Panc1 (cell line): Measurements from ENCODE around the gene RASGRF2. TPM values are rescaled to one million over a fixed set of nuclear protein-coding genes. Genes with fewer than 3 reads are reported as not detected.

Experiments used
- ATAC-seq: fragments of 200-7000 bp; cut with Tn5 transposase; 2 replicates; pipeline ENCODE4 v1.9.1; 2020; ENCODE audit warnings: mild to moderate bottlenecking, moderate library complexity
- BruUV-seq: library from RNA; stranded (reverse); fragments of 400-500 nt; replicated peaks from 2 replicates; lab custom pipeline; 2021; lab: Mats Ljungman, UMichigan
- CTCF ChIA-PET: fragments of 300-600 bp; sonication (Branson Sonifier 250); formaldehyde crosslinking; loops from one replicate; lab custom pipeline; 2022; ENCODE audit warnings: antibody characterized with exemption; lab: Charles Lee
- POLR2A ChIA-PET: fragments of 300-600 bp; sonication (Branson Sonifier 250); formaldehyde crosslinking; loops from one replicate; lab custom pipeline; 2022; ENCODE audit warnings: antibody characterized with exemption; lab: Charles Lee
- DNase-seq: peaks from one replicate; pipeline ENCODE4 v3.0.0-alpha.2; 2010; ENCODE audit warnings: low read depth, low spot score
- H3K27ac ChIP-seq: 2 replicates; pipeline ENCODE4 v1.5.1; 2011; ENCODE audit warnings: mild to moderate bottlenecking, low read length, inconsistent platforms
- H3K27me3 ChIP-seq: fragments of 200-500 bp; sonication (Bioruptor generic); 2 replicates; pipeline ENCODE4 v1.6.0; 2014; ENCODE audit warnings: low read length, inconsistent platforms; ENCODE audit not compliant: control insufficient read depth, insufficient read depth
- H3K36me3 ChIP-seq: fragments of 200-500 bp; sonication (Bioruptor generic); 2 replicates; pipeline ENCODE4 v1.5.1; 2014; ENCODE audit warnings: inconsistent platforms, mild to moderate bottlenecking, low read length, moderate library complexity; ENCODE audit not compliant: control insufficient read depth, insufficient read depth
- H3K4me1 ChIP-seq: 2 replicates; pipeline ENCODE4 v1.5.1; 2011; ENCODE audit warnings: inconsistent platforms, mild to moderate bottlenecking, low read length, moderate library complexity; ENCODE audit not compliant: control insufficient read depth, insufficient read depth
- H3K4me3 ChIP-seq, 2 experiments: 2 replicates each; pipeline ENCODE4 v1.5.1; 2011 to 2012; ENCODE audit warnings: low read depth in 2 of 2, low read length in 2 of 2, mild to moderate bottlenecking in 2 of 2, inconsistent platforms in 1 of 2, moderate library complexity in 1 of 2
- H3K9me3 ChIP-seq: fragments of 200-500 bp; sonication (Bioruptor generic); 2 replicates; pipeline ENCODE4 v1.5.1; 2014; ENCODE audit warnings: low read depth, mild to moderate bottlenecking, inconsistent platforms, low read length, moderate library complexity; ENCODE audit not compliant: control insufficient read depth, insufficient read depth
- POLR2AphosphoS5 ChIP-seq: IDR thresholded peaks from 2 replicates; pipeline ENCODE4 v1.6.1; 2012; ENCODE audit warnings: mild to moderate bottlenecking, low read depth, low read length, moderate library complexity
- SIN3A ChIP-seq: IDR thresholded peaks from 2 replicates; pipeline ENCODE4 v1.6.1; 2012; ENCODE audit warnings: low read depth, mild to moderate bottlenecking, low read length, moderate library complexity, borderline replicate concordance; ENCODE audit not compliant: insufficient read depth
- TCF7L2 ChIP-seq: IDR thresholded peaks from 2 replicates; pipeline ENCODE4 v1.6.1; 2011; ENCODE audit warnings: mild to moderate bottlenecking, low read depth, low read length, inconsistent platforms
- in situ Hi-C: cut with HindIII; loops from 2 replicates; pipeline ENCODE4 v1.10.0; 2016; ENCODE audit warnings: low sequenced_read_pairs, low pct_unique_long_range_greater_than_20kb
- intact Hi-C: fragments of 100-400 bp; cut with micrococcal nuclease; formaldehyde crosslinking; loops from one replicate; pipeline ENCODE4 v1.10.0; 2022; ENCODE audit not compliant: unreplicated experiment
- total RNA-seq: library from RNA; stranded (reverse); gene quantifications from one replicate; pipeline ENCODE4 v1.2.1, GENCODE V29; 2021; ENCODE audit not compliant: unreplicated experiment
- TF ChIP-seq, protein P1 (sequence below): fragments of 450-650 bp; IDR thresholded peaks from 2 replicates; pipeline ENCODE4 v1.5.1; 2017; ENCODE audit warnings: mild to moderate bottlenecking
- TF ChIP-seq, protein P2 (sequence below), 2 experiments: IDR thresholded peaks; 2 replicates each; pipeline ENCODE4 v1.6.1; 2011 to 2012; ENCODE audit warnings: low read depth in 2 of 2, control low read depth in 1 of 2, low read length in 1 of 2, mild to moderate bottlenecking in 1 of 2, moderate library complexity in 1 of 2; ENCODE audit not compliant: insufficient read depth in 1 of 2

Gene RASGRF2
- total RNA-seq, 1 experiment from 2014 or later = 4.7 TPM

DNA sequence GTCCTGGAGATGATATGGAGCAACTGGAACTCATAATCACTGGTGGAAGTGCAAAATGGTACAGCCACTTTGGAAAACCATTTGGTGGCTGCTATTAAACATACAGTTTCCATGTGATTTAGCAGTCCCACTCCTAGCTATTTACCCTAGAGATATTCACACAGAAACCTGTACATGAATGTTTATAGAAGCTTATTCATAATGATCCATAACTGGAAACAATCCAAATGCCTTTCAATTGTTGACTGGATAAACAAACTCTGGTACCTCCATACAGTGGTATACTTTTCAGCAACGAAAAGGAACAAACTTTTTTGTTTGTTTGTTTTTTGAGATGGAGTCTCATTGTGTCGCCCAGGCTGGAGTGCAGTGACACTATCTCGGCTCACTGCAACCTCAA lies 47.7 kb upstream of the RASGRF2 start:
- in situ Hi-C loops = no loop called here
- no peaks in the 10 kb centered on the region for H3K27me3 ChIP-seq

DNA sequence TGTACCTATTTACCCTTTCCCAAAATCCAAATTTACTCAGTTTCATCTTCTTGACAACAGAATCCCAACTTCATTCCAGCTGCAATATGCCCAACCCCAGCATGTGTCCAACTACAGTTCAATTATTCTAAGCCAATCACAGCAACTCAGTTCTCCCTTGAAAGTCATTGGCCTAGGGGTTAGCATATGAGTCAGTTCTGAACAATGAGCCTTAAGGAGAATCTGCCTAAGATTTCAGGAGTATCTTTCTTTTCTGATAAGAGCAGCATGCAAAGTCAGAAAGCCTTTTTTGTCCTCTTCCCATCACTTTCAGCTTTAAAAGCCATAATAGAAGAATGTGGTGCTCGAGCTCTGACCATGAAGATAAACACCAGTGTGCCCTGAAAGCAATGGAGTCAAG lies 44.4 kb upstream of the RASGRF2 start:
- no TSS peak for BruUV-seq

More for the DNA sequence above, 47.7 kb upstream of the RASGRF2 start:
- H3K27ac ChIP-seq = no peak overlapping the region
- CTCF ChIA-PET = interaction anchor here (0.6 kb wide), 1 partner anchor 15 kb away, joined by 3 read pairs; no protein-coding TSS in a partner anchor
- BruUV-seq = no TSS peak
- intact Hi-C loops = no loop called here
- H3K4me1 ChIP-seq = no peaks in the 10 kb centered on the region
- H3K4me3 ChIP-seq = no peak overlapping the region
- DNase-seq = no peak
- POLR2A ChIA-PET = no interaction called here
- no peaks in the 10 kb centered on the region for H3K36me3 ChIP-seq
- H3K9me3 ChIP-seq = no peaks in the 10 kb centered on the region
- no peak for ATAC-seq
- no peak for TF ChIP-seq TCF7L2
- no peak for TF ChIP-seq POLR2AphosphoS5
- TF ChIP-seq, protein P1, sequence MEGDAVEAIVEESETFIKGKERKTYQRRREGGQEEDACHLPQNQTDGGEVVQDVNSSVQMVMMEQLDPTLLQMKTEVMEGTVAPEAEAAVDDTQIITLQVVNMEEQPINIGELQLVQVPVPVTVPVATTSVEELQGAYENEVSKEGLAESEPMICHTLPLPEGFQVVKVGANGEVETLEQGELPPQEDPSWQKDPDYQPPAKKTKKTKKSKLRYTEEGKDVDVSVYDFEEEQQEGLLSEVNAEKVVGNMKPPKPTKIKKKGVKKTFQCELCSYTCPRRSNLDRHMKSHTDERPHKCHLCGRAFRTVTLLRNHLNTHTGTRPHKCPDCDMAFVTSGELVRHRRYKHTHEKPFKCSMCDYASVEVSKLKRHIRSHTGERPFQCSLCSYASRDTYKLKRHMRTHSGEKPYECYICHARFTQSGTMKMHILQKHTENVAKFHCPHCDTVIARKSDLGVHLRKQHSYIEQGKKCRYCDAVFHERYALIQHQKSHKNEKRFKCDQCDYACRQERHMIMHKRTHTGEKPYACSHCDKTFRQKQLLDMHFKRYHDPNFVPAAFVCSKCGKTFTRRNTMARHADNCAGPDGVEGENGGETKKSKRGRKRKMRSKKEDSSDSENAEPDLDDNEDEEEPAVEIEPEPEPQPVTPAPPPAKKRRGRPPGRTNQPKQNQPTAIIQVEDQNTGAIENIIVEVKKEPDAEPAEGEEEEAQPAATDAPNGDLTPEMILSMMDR = no peak
- TF ChIP-seq SIN3A = no peak
- TF ChIP-seq, protein P2, sequence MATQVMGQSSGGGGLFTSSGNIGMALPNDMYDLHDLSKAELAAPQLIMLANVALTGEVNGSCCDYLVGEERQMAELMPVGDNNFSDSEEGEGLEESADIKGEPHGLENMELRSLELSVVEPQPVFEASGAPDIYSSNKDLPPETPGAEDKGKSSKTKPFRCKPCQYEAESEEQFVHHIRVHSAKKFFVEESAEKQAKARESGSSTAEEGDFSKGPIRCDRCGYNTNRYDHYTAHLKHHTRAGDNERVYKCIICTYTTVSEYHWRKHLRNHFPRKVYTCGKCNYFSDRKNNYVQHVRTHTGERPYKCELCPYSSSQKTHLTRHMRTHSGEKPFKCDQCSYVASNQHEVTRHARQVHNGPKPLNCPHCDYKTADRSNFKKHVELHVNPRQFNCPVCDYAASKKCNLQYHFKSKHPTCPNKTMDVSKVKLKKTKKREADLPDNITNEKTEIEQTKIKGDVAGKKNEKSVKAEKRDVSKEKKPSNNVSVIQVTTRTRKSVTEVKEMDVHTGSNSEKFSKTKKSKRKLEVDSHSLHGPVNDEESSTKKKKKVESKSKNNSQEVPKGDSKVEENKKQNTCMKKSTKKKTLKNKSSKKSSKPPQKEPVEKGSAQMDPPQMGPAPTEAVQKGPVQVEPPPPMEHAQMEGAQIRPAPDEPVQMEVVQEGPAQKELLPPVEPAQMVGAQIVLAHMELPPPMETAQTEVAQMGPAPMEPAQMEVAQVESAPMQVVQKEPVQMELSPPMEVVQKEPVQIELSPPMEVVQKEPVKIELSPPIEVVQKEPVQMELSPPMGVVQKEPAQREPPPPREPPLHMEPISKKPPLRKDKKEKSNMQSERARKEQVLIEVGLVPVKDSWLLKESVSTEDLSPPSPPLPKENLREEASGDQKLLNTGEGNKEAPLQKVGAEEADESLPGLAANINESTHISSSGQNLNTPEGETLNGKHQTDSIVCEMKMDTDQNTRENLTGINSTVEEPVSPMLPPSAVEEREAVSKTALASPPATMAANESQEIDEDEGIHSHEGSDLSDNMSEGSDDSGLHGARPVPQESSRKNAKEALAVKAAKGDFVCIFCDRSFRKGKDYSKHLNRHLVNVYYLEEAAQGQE (IDR thresholded peaks at IDR 0.05; ENCODE audit: insufficient read depth in 1 of 2, low read depth in 2 of 2, low read length in 1 of 2) = no peak

More for the DNA sequence above, 44.4 kb upstream of the RASGRF2 start:
- Histone ChIP-seq H3K27ac (no peak overlapping the region), H3K27me3 (no peaks in the 10 kb centered on the region), H3K36me3 (no peaks in the 10 kb centered on the region), H3K9me3 (no peaks in the 10 kb centered on the region), H3K4me1 (no peaks in the 10 kb centered on the region), H3K4me3 (no peak overlapping the region)
- DNase-seq (no peak), ATAC-seq (no peak)
- ChIA-PET CTCF (no interaction called here), POLR2A (no interaction called here)
- intact Hi-C loops (no loop called here), in situ Hi-C loops (no loop called here)
- TF ChIP-seq SIN3A (no peak), TCF7L2 (no peak), POLR2AphosphoS5 (no peak)
- TF ChIP-seq, protein P2 (IDR thresholded peaks at IDR 0.05; ENCODE audit: insufficient read depth in 1 of 2, low read depth in 2 of 2, low read length in 1 of 2) = no peak
- TF ChIP-seq, protein P1 = no peak
